T-helper 1 cell treated with Interleukin-12 subunit alpha and Interleukin-12 subunit beta and Interleukin-4 antibody, amounts not matched to agents 30 μg/mL and 1 μg/mL, for 36 hours (primary cell): ENCODE measurements around the gene PIP.
"Not testable (repeated sequence)": the region's sequence is repeated elsewhere in the genome, so short reads cannot be mapped to it uniquely, and the experiment has no call there.

ENCODE experiments used
- H3K27ac Mint-ChIP-seq: one replicate; pipeline ENCODE4 v1.8.0; 2021; ENCODE audit warnings: mild to moderate bottlenecking, mixed read lengths
- H3K27me3 Mint-ChIP-seq: one replicate; pipeline ENCODE4 v1.8.0; 2021; ENCODE audit warnings: low read depth, mixed read lengths
- H3K36me3 Mint-ChIP-seq: one replicate; pipeline ENCODE4 v1.8.0; 2021; ENCODE audit warnings: low read depth, mixed read lengths
- H3K4me1 Mint-ChIP-seq: one replicate; pipeline ENCODE4 v1.8.0; 2021; ENCODE audit warnings: low read depth, mixed read lengths
- H3K4me3 Mint-ChIP-seq: one replicate; pipeline ENCODE4 v1.8.0; 2021; ENCODE audit warnings: mild to moderate bottlenecking, moderate library complexity, mixed read lengths
- H3K9me3 Mint-ChIP-seq: one replicate; pipeline ENCODE4 v1.8.0; 2021; ENCODE audit warnings: mixed read lengths

PIP gene

GRCh38 chr7:143147070-143147469, 15.2 kb downstream of the PIP start:
- Mint-ChIP-seq H3K9me3 (peaks cover 16% of the 10 kb centered on the region), H3K4me3 (no peak overlapping the region), H3K27ac (no peak overlapping the region), H3K4me1 (no peaks in the 10 kb centered on the region), H3K27me3 (peaks cover 4% of the 10 kb centered on the region), H3K36me3 (no peaks in the 10 kb centered on the region)

- peaks cover 4% of the 10 kb centered on the region for H3K27me3 Mint-ChIP-seq
- no peaks in the 10 kb centered on the region for H3K36me3 Mint-ChIP-seq
- no peaks in the 10 kb centered on the region for H3K4me1 Mint-ChIP-seq
- peaks cover 16% of the 10 kb centered on the region for H3K9me3 Mint-ChIP-seq
- no peak overlapping the region for H3K4me3 Mint-ChIP-seq
- no peak overlapping the region for H3K27ac Mint-ChIP-seq
These were observed 16.2 kb downstream of the PIP start for GRCh38 chr7:143148050-143148449.

GRCh38 chr7:143148651-143149050, 16.8 kb downstream of the PIP start:
- peaks cover 16% of the 10 kb centered on the region for H3K9me3 Mint-ChIP-seq
- H3K4me3 Mint-ChIP-seq = no peak overlapping the region
- peaks cover 4% of the 10 kb centered on the region for H3K27me3 Mint-ChIP-seq
- H3K27ac Mint-ChIP-seq = no peak overlapping the region
- no peaks in the 10 kb centered on the region for H3K36me3 Mint-ChIP-seq
- no peaks in the 10 kb centered on the region for H3K4me1 Mint-ChIP-seq

GRCh38 chr7:143150696-143151095, 18.8 kb downstream of the PIP start:
- H3K36me3 Mint-ChIP-seq, H3K27ac Mint-ChIP-seq: not testable (repeated sequence)

GRCh38 chr7:143158617-143159016, 26.7 kb downstream of the PIP start:
- not testable (repeated sequence) for H3K9me3 Mint-ChIP-seq, H3K27ac Mint-ChIP-seq, H3K4me3 Mint-ChIP-seq, H3K4me1 Mint-ChIP-seq, H3K36me3 Mint-ChIP-seq, H3K27me3 Mint-ChIP-seq

More at GRCh38 chr7:143150696-143151095, 18.8 kb downstream of the PIP start:
- H3K4me3 Mint-ChIP-seq, H3K4me1 Mint-ChIP-seq, H3K27me3 Mint-ChIP-seq: not testable (repeated sequence)
- peaks cover 16% of the 10 kb centered on the region for H3K9me3 Mint-ChIP-seq

GRCh38 chr7:143171697-143172096, 39.8 kb downstream of the PIP start:
- Mint-ChIP-seq H3K27ac (no peak overlapping the region), H3K27me3 (no peaks in the 10 kb centered on the region), H3K4me3 (no peak overlapping the region), H3K4me1 (no peaks in the 10 kb centered on the region), H3K9me3 (no peaks in the 10 kb centered on the region), H3K36me3 (no peaks in the 10 kb centered on the region)

GRCh38 chr7:143172354-143172753, 40.5 kb downstream of the PIP start:
- H3K4me3 Mint-ChIP-seq = no peak overlapping the region
- H3K27ac Mint-ChIP-seq = no peak overlapping the region
- no peaks in the 10 kb centered on the region for H3K4me1 Mint-ChIP-seq
- no peaks in the 10 kb centered on the region for H3K27me3 Mint-ChIP-seq
- H3K9me3 Mint-ChIP-seq = peaks cover 3% of the 10 kb centered on the region
- no peaks in the 10 kb centered on the region for H3K36me3 Mint-ChIP-seq

- peaks cover 18% of the 10 kb centered on the region for H3K9me3 Mint-ChIP-seq
- no peaks in the 10 kb centered on the region for H3K27me3 Mint-ChIP-seq
- no peaks in the 10 kb centered on the region for H3K4me1 Mint-ChIP-seq
- H3K4me3 Mint-ChIP-seq = no peak overlapping the region
- no peaks in the 10 kb centered on the region for H3K36me3 Mint-ChIP-seq
- no peak overlapping the region for H3K27ac Mint-ChIP-seq
These were observed 44.3 kb downstream of the PIP start for GRCh38 chr7:143176128-143176527.

GRCh38 chr7:143177374-143178119, 45.7 kb downstream of the PIP start:
- Mint-ChIP-seq H3K9me3 (peaks cover 23% of the 10 kb centered on the region), H3K4me3 (no peak overlapping the region), H3K27ac (no peak overlapping the region), H3K4me1 (no peaks in the 10 kb centered on the region), H3K36me3 (no peaks in the 10 kb centered on the region), H3K27me3 (no peaks in the 10 kb centered on the region)

- H3K36me3 Mint-ChIP-seq, H3K4me1 Mint-ChIP-seq, H3K27me3 Mint-ChIP-seq, H3K4me3 Mint-ChIP-seq, H3K27ac Mint-ChIP-seq: not testable (repeated sequence)
- peaks cover 23% of the 10 kb centered on the region for H3K9me3 Mint-ChIP-seq
These were observed 48.9 kb downstream of the PIP start for GRCh38 chr7:143180771-143181170.

GRCh38 chr7:143181349-143181748, 49.5 kb downstream of the PIP start:
- H3K27me3 Mint-ChIP-seq = peaks cover 10% of the 10 kb centered on the region
- no peak overlapping the region for H3K4me3 Mint-ChIP-seq
- no peak overlapping the region for H3K27ac Mint-ChIP-seq
- H3K9me3 Mint-ChIP-seq = peaks cover 23% of the 10 kb centered on the region
- H3K36me3 Mint-ChIP-seq = no peaks in the 10 kb centered on the region
- no peaks in the 10 kb centered on the region for H3K4me1 Mint-ChIP-seq

- Mint-ChIP-seq H3K4me1 (no peaks in the 10 kb centered on the region), H3K27ac (no peak within 1 kb of the TSS), H3K36me3 (no peaks in the 10 kb centered on the region), H3K27me3 (peaks cover 10% of the 10 kb centered on the region), H3K9me3 (peaks cover 15% of the 10 kb centered on the region), H3K4me3 (no peak within 1 kb of the TSS)
These were observed 51.1 kb downstream of the PIP start, which contains the start of gene TAS2R39 for GRCh38 chr7:143183024-143183423. TSS of gene TAS2R39 (plus strand) at chr7:143183419. CDS start at chr7:143183419, 0 bp downstream.

- H3K9me3 Mint-ChIP-seq = peaks cover 5% of the 10 kb centered on the region
- H3K36me3 Mint-ChIP-seq = no peaks in the 10 kb centered on the region
- no peaks in the 10 kb centered on the region for H3K4me1 Mint-ChIP-seq
- H3K4me3 Mint-ChIP-seq = no peak overlapping the region
- H3K27ac Mint-ChIP-seq = no peak overlapping the region
- peaks cover 10% of the 10 kb centered on the region for H3K27me3 Mint-ChIP-seq
These were observed 53.7 kb downstream of the PIP start for GRCh38 chr7:143185551-143185950.

GRCh38 chr7:143188994-143189393, 57.1 kb downstream of the PIP start:
- Mint-ChIP-seq H3K36me3 (no peaks in the 10 kb centered on the region), H3K9me3 (no peaks in the 10 kb centered on the region), H3K27me3 (peaks cover 13% of the 10 kb centered on the region), H3K4me3 (no peak overlapping the region), H3K4me1 (no peaks in the 10 kb centered on the region), H3K27ac (no peak overlapping the region)
